GM21360 (cell line): ENCODE data around the gene RIMS1.

ENCODE experiments used
- ATAC-seq: cut with Tn5 transposase; IDR thresholded peaks from one replicate; pipeline ENCODE4 v1.9.1; 2021; ENCODE audit warnings: mild to moderate bottlenecking, moderate library complexity; ENCODE audit not compliant: unreplicated experiment

The RIMS1 gene

GRCh38 chr6:72410769-72411168, 524.4 kb downstream of the RIMS1 start:
- ATAC-seq = no peak

DNA sequence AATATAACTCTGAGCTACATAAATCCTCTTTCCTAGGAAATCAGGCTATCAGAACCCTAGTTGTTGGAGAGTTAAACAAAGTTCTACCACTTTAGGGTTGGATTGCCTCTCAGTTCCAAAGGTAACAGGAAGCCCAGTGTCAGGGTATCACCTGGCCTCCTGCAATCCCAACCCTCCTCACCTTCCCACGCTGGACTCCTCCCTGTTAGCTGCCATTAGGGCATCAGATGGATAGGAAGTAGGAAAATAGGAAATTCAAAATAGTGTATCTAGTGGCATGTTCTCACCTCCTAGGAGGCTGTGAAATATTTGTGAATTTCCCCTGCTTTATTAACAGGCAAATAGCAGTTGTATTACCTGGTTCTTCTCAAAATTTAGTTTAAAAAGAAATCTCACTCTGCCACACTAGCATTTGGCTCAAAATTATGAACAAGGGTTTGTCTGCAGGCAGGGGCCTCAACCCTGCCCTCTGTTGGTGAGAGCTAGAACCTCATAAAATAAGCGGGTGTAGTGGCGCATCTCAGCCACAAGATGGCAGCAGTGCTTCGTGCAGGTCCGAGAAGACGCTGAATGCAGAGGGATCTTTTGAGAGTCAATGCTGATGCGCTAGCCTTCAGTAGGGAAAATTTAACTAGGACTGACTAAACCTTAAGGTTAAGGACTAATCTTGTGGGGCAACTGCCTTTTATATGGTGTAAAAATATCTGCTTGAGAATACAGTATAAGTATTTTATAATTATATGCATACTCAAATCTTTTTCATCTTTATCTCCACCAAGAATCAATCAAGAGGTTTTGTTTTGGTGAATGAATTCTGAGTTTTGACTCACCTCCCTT, 525.7 kb downstream of the RIMS1 start:
- ATAC-seq = peak; percentile 87

- no peak for ATAC-seq
Observed at GRCh38 chr6:72412709-72413044, 526.3 kb downstream of the RIMS1 start.

DNA sequence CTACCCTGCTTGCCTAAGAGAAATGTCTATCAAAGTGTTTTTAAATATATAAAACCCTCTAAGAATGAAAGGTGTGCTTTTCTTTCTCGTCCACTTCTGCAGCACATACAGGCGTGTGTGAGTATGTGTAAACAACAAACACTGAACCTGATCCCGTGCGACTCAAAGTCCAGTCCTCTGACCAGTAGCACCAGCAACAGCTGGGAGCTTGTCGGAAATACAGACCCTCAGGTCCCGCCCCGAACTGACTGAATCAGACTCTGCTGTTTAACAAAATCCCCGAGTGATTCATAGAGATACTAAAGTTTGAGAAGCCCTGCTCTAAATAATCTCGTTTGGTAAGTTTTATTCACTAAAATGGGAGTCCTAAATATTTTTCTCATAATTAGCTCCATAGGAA, 527.5 kb downstream of the RIMS1 start:
- no peak for ATAC-seq

DNA sequence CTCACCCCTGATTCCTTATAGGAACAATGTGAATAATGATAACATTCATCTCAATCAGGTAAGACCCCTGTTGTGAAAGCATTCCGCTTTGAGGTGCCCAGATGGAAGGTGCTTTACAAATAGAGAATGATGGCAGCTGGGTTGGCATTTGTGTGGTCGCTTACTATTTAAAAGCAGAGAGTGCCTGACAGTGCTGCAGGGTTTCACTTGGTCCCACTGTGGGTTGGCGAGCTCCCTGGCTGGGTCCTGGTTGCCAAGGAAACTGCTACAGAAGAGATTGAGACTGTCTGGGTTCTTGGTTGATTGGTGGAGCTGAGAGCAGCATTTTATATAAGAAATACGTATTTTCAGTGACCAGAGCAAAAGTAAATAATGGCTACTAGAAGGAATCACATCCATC, 528.3 kb downstream of the RIMS1 start:
- ATAC-seq = no peak

DNA sequence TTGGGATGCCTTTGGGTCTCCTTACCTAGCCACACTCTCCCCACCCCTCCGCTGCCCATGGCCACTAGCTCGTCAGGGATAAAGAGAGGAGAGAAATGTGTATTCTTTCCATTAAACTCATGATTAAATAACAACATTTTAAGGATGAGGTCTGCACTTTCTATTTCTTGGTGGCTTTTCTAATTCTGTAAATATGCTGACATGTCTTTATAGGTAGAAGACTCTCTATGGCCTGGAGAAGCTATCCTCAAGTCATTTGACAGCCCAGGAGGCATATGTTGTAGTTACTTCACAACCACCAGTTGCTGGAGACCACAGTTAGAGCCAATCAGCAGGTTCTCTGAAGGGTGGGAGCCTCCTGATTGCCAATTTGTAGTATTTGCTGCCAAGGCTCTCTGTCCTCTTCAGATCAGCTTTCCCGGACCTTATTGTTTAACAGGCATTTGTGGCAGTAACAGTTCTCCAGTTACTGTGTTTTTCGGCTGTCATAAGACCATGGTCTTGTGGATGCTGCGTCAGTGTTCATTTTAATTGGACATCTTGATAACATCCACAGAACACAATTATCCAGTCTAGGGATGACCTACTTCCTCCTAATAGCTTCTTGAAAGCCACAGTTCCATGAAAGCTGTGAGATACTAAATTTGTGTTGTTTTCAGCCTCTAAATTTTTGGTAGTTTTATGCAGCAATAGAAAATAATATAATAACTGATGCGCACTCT, 530.6 kb downstream of the RIMS1 start:
- ATAC-seq = no peak

- ATAC-seq = no peak
Observed at GRCh38 chr6:72417759-72418158, 531.4 kb downstream of the RIMS1 start.

DNA sequence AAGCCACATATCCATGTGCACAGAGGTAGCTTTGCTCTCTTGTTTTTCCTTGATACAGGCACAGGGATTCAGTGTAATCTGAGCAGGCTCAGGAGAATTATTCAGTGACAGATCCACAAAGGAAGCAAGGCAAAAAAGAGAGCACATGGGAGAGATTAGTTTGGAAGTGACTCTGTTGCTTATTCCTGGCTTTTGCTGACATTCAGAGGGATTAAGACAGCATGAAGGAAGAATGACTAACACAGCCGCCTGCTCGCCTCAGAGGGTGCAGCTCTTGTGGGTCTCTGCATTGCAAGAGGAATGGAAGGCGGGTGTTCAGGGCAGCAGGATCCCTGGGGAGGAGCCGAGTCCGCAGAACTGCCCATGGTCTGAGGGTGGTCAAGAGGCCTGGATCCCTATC, 532.1 kb downstream of the RIMS1 start:
- no peak for ATAC-seq

GRCh38 chr6:72419966-72420365, 533.6 kb downstream of the RIMS1 start:
- no peak for ATAC-seq

GRCh38 chr6:72420409-72420808, 534.1 kb downstream of the RIMS1 start:
- ATAC-seq = no peak

- no peak for ATAC-seq
Observed at GRCh38 chr6:72421387-72421786, 535.0 kb downstream of the RIMS1 start.

- no peak for ATAC-seq
Observed at GRCh38 chr6:72422171-72422570, 535.8 kb downstream of the RIMS1 start.

GRCh38 chr6:72424476-72424875, 538.1 kb downstream of the RIMS1 start:
- ATAC-seq = no peak

DNA sequence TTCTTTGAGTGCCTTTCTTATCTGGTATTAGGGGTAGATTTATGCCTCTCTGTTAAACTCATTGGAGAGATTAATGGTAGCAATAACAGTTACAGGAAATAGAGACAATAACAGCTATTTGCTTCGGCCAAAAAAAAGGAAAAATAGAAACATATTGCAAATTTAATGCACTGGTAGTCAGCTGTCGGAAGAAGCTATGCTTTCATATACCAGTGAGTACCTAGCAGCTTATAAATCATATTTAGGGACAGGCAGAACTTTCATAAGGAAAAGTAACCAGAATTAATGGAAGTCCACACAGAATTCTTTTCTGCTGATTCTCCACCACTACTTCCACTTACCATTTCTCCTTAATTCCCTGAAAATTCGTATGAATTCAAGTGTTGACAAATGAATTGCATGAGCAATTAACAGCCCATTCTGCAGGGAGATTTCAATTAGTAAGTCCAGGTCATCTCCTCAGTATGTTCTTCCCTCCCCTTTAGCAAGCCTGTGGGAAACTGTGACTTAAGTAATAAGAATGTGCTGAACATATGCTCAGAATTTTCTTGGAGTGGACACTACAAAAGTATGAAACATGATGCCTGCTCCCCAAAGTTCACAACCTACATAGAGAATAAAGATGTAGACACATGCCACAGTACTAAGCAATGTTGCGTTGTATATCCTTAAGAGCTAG, 538.8 kb downstream of the RIMS1 start:
- ATAC-seq = no peak

DNA sequence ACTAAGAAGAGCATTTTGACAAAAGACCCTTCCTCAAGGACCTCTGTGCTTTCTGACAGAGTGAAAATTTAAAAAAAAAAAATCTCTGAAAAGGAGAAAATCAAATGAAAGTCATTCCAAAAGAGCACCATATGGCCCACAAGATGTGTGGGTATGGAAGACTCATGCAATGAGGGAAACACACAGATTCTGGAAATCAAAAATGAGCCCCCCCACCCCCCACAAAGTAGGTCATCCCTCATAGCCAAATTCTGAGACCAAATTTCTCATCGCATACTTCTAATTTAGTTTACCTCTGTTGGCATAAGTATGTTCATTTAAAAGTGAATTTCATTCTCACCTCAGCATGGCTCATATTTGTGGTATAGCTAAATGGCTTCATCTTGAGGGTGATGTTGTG, 554.3 kb downstream of the RIMS1 start:
- ATAC-seq = no peak

GRCh38 chr6:72446430-72446829, 560.1 kb downstream of the RIMS1 start:
- ATAC-seq = no peak
